Eye (tissue), 1 donor: ENCODE measurements around the gene ZNF280D.

Experiments used
- DNase-seq: peaks from one replicate; pipeline ENCODE4 v3.0.0-alpha.2; 2015

ZNF280D gene

DNA sequence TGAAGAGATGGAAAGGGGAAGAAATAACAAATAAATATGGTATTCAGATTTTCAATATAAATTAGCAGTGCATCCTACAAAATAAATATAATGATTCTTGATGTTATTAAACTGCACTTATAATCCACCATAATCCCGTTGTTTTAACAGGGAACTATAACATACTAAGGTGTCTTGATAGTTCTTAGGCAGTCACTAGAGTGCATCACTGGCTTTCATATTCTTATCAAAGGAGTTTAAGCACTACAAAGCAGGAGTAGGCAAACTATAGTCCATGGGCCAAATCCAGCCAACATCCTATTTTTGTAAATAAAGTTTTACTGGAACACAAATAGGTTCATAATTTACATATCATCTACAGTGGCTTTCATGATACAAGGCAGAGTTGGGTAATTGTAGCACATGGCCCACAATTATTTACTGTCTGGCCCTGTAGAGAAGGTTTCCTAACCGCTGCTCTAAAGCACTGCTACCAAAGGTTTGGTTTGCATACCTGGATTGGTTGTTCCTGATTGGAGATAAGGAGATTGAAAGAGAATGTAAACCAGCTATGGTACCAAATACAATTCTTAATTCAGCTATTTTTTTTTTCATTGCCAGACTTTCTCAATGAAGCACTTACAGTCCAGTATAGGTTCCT is 104.3 kb downstream of the ZNF280D start:
- DNase-seq: no peak

- no peak for DNase-seq
Observed at GRCh38 chr15:56619887-56620286, 113.4 kb downstream of the ZNF280D start.

GRCh38 chr15:56617628-56618027 is 115.7 kb downstream of the ZNF280D start:
- no peak for DNase-seq

DNA sequence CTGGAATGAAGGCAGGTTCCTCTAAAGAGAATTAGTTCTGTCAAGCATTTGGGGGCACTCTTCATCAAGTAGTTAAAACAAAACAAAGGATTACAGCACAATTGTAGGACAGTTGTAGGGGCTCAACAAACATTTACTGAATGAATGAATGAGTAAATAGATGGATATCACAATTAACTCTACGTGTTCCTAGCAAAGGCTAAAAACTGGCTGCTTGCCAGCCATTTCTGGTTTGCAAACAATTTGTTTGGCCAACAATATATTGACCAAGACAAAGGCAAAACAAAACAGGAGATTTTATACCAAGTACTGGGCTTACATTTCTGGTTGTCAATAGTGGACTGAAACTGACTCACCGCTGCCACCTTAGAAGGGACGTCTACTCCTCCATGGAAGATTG is 116.8 kb downstream of the ZNF280D start:
- no peak for DNase-seq

GRCh38 chr15:56613811-56614210 is 119.5 kb downstream of the ZNF280D start:
- DNase-seq: no peak

GRCh38 chr15:56608993-56609392 is 124.3 kb downstream of the ZNF280D start:
- DNase-seq: no peak

DNA sequence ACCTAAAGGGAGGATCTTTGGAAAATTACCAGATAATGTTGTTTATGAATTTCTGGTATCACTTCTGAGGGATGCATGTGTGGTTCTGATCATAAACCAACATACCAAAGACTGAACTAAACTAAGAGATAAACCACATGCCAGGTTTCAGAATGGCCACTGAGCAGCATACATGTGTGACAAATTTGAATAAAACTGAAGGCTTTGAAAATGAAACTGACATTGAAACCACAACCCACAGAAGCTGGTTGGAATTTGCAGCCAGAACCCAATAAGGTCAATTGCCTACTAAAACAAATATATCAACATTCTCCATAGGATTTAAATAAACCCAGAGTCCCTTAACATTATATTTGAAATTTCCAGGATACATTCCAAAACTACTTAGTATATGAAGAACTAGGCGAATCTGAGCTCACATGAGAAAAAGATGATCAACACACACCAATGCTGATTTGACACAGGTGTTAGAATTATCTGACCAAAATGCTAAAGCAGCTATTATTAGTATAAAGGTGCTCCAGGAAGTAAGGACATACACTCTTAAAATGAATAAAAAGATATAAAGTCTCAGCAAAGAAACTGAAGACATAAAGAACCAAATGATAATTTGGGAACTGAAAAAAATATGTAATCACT is 125.0 kb downstream of the ZNF280D start:
- DNase-seq: no peak

DNA sequence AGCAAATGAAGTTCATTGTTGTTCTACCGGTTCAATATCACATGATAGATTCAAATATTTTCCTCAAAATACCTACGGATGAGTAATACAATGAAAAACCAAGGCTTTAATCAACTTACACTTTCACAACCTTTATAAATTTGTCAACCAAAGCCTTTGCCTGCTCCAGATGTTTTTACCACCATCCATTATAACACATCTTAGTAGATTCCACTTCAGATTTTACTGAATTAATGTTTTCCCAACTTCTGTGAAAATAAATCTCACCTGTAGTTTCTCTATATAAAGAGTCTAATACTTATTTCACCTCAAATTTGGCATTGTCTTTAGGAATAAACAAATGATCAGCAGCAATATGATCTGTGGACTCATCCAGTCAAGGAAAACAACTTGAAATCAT is 131.1 kb downstream of the ZNF280D start:
- DNase-seq: no peak

GRCh38 chr15:56600380-56600779 is 132.9 kb downstream of the ZNF280D start:
- no peak for DNase-seq

DNA sequence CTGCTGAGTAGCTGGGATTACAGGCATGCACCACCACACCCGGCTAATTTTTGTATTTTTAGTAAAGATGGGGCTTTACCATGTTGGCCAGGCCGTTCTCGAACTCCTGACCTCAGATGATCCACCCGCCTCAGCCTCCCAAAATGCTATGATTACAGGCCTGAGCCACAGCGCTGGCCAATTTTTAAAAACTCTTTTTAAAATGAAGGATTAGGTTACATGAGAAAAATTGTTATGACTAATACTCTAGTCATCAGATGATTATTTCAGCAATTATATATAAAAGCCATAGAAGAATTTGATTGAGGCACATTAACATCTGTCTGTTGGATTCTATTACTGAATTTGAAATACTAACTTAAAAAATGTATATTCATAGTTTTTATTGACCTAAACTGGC is 134.3 kb downstream of the ZNF280D start:
- DNase-seq: no peak

DNA sequence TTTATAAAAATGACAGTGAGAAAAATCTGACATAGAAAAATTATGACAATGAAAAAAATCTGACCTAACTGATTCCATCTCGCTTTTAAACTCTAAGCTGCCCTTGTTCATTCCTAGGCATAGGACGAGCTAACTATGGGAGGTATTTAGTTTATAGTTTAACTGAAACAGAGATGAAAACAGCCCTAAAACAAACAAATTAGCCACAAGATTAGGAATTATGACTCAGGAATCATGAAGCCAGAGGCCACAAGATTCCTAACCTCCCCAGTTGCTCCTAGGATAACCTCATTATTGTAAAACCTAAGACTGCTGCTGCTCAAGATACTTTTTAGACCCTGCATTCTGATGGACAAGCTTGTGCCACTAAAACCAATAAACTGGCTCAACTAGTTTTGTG is 145.6 kb downstream of the ZNF280D start:
- no peak for DNase-seq

GRCh38 chr15:56586206-56586605 is 147.1 kb downstream of the ZNF280D start:
- DNase-seq: no peak

GRCh38 chr15:56582785-56583184 is 150.5 kb downstream of the ZNF280D start:
- no peak for DNase-seq
